Measurements from ENCODE around the gene TUT1. TPM values are rescaled to one million over a fixed set of nuclear protein-coding genes. Genes with fewer than 3 reads are reported as not detected.
"Not testable (repeated sequence)": the region's sequence is repeated elsewhere in the genome, so short reads cannot be mapped to it uniquely, and the experiment has no call there.

Gene TUT1
- total RNA-seq, 6 experiments from 2014 or later: 12.3 to 34.2 (median 21.1) TPM

DNA sequence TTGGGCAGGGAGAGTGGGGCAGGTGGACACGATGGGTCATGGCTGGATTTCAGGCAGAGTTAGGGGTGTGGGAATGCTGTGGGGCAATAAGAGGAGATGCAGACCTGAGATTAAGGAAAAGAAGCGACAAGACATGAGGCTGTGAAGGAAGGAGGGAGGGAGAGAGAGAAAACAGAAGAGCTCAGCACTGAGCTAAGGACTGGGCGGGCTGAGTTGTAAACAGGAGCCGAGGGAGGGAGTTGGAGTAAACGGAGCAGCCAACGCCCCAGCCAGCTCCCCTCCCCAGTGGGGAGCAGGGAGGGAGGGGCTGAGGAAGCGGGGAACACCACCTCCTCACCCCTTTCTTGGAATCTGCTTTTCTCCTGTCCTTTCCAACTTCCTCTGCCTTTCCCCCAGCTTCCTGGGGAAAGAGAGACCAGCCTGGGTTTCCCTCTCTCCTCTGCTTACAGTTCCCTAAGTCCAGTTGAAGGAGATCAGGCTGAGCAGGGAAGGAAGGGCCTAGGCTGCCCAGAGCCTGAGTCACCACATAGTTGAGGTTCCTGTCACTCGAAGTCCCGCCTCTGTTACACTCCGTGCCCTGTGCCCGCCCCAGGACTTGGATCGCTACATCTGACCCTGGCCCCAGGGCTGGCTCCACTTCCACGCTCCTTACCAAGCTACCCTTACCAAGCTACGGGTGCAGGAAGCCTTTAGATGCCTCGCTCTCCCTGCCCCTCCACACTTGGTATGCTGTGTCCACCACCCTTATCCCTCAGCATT, 38.1 kb downstream of the TUT1 start:
- peak; percentile 72 to 88 (median 76) for ATAC-seq
- Histone ChIP-seq H3K9me3 (no peaks in the 10 kb centered on the region), H3K36me3 (peaks cover 0 to 3% (median 0%) of the 10 kb centered on the region in 4 donors), H3K4me3 (no peak overlapping the region), H3K27ac (peak overlapping the region; percentile 75 to 86 (median 76)), H3K27me3 (no peaks in the 10 kb centered on the region), H3K4me1 (peaks cover 0 to 63% (median 29%) of the 10 kb centered on the region in 4 donors)
- DNase-seq: peak; percentile 76 to 87 (median 84)
- intact Hi-C loops (cut with DNase I): no loop called here
- 22% methylated on average over 15 of the region's 15 CpGs for WGBS (ENCODE audit: insufficient coverage, low coverage, low lambda C conversion rate, missing lambda C conversion rate)
- TF ChIP-seq, protein P1, sequence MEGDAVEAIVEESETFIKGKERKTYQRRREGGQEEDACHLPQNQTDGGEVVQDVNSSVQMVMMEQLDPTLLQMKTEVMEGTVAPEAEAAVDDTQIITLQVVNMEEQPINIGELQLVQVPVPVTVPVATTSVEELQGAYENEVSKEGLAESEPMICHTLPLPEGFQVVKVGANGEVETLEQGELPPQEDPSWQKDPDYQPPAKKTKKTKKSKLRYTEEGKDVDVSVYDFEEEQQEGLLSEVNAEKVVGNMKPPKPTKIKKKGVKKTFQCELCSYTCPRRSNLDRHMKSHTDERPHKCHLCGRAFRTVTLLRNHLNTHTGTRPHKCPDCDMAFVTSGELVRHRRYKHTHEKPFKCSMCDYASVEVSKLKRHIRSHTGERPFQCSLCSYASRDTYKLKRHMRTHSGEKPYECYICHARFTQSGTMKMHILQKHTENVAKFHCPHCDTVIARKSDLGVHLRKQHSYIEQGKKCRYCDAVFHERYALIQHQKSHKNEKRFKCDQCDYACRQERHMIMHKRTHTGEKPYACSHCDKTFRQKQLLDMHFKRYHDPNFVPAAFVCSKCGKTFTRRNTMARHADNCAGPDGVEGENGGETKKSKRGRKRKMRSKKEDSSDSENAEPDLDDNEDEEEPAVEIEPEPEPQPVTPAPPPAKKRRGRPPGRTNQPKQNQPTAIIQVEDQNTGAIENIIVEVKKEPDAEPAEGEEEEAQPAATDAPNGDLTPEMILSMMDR (IDR thresholded peaks at IDR 0.05): no peak
- TF ChIP-seq POLR2A (IDR thresholded peaks at IDR 0.05): no peak

DNA sequence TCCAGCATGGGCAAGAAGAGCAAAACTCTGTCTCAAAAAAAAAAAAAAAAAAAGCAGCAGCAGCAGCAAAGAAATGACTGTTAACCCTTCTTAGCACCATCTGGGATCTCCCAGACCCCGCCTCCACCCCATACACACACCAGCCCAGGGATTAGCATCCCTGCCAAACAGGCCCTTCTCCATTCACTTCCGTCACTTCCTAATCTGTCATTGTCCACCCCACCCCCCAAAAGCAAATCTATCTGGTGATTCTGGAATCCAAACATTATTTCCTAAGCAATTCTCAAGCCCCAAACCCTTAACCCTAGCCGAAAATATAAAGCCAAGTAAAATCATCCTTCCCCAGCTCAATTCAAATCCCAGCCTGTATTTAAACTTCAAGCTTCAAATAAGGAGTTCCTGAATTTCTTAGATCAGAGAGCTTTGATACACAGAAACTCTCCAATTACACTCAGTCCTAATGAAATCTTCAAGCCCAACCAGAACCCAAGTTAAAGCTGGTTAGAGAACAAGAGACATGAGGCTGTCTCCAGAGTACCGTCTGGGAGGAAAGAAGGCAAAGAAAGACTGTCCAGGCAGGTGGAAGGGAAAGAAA, 38.7 kb downstream of the TUT1 start:
- ATAC-seq (no peak), DNase-seq (peak in 1 of 3 donors; percentile 28)
- Histone ChIP-seq H3K27ac (peak overlapping the region; percentile 75 to 86 (median 76)), H3K36me3 (no peaks in the 10 kb centered on the region), H3K4me3 (no peak overlapping the region), H3K9me3 (no peaks in the 10 kb centered on the region), H3K4me1 (peaks cover 0 to 70% (median 32%) of the 10 kb centered on the region in 4 donors), H3K27me3 (no peaks in the 10 kb centered on the region)
- 15% methylated on average over 3 of the region's 4 CpGs for WGBS (ENCODE audit: insufficient coverage, low coverage, low lambda C conversion rate, missing lambda C conversion rate)
- intact Hi-C loops (cut with DNase I): no loop called here
- no peak for TF ChIP-seq POLR2A (IDR thresholded peaks at IDR 0.05)
- TF ChIP-seq, protein P1 (IDR thresholded peaks at IDR 0.05): no peak

DNA sequence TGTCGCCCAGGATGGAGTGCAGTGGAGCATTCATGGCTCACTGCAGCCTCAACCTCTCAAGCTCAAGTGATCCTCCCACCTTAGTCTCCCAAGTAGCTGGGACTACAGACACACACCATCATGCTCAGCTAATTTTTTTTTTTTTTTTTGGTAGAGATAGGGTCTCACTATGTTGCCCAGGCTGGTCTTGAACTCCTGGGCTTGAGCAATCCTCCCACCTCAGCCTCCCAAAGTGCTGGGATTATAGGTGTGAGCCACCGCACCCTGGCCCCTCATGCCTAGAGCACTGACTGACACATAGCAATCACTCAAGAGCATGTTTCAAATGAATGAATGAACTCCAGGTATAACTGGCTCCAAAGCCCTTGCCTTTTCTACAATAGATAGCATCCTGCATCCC, 40.8 kb downstream of the TUT1 start:
- H3K9me3 ChIP-seq; H3K27me3 ChIP-seq; H3K4me3 ChIP-seq; DNase-seq; H3K27ac ChIP-seq; H3K36me3 ChIP-seq; intact Hi-C loops (cut with DNase I); ATAC-seq: not testable (repeated sequence)
- peaks cover 0 to 66% (median 29%) of the 10 kb centered on the region in 4 donors for H3K4me1 ChIP-seq
- WGBS (ENCODE audit: insufficient coverage, low coverage, low lambda C conversion rate, missing lambda C conversion rate): 79% methylated on average over 2 of the region's 2 CpGs

DNA sequence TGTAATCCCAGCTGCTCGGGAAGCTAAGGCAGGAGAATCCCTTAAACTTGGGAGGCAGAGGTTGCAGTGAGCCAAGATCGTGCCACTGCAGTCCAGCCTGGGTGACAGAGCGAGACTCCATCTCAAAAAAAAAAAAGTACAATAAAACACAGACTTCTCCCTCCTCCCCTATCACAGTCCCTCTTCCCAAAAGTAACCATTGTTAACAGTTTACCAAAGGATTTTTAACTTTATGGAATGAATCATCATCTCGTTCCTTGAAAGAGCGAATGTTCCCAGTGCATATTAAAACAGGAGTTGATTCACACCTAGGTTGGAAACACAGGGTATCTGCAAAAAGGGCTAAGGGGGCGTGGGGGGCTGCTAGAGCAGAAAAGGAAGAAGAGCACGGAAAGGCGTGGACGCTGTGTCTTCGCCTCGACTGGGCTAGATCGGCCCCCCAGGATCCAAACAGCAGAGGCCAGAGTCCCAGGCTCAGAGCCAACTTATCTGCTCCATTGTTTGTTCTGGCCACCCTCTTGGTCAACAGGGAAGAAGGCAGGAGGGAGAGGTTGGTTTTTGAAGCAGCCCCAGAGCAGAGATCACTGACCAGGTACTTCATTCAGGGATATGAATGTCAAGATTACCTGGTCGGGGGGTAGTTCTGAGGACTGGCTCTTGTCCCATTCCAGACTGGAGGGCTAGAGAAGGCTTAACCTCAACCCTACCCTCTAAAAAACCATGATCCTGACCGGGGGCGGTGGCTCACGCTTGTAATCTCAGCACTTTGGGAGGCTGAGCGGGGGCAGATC, 42.6 kb downstream of the TUT1 start:
- TF ChIP-seq POLR2A (IDR thresholded peaks at IDR 0.05): no peak
- TF ChIP-seq, protein P1 (IDR thresholded peaks at IDR 0.05): no peak
- peak overlapping the region; percentile 90 to 96 (median 94) for H3K27ac ChIP-seq
- WGBS (ENCODE audit: insufficient coverage, low coverage, low lambda C conversion rate, missing lambda C conversion rate): 21% methylated on average over 8 of the region's 17 CpGs
- H3K4me3 ChIP-seq: no peak overlapping the region
- H3K9me3 ChIP-seq: no peaks in the 10 kb centered on the region
- H3K27me3 ChIP-seq: no peaks in the 10 kb centered on the region
- ATAC-seq (peak; percentile 38 to 55 (median 46)), DNase-seq (peak; percentile 51 to 89 (median 77))
- intact Hi-C loops (cut with DNase I): no loop called here
- H3K4me1 ChIP-seq: peaks cover 0 to 56% (median 27%) of the 10 kb centered on the region in 4 donors
- H3K36me3 ChIP-seq: no peaks in the 10 kb centered on the region
